PC-9 (cell line): Measurements from ENCODE around the gene NLGN1.

Experiments
- CTCF ChIP-seq: fragments of 200-600 bp; sonication (generic); conservative IDR thresholded peaks from 2 replicates; pipeline ENCODE4 v1.6.1; 2017; ENCODE audit warnings: mixed run types, antibody characterized with exemption, mild to moderate bottlenecking, moderate library complexity
- EZH2 ChIP-seq: fragments of 200-600 bp; sonication (generic); IDR thresholded peaks from 2 replicates; pipeline ENCODE4 v1.8.0; 2017; ENCODE audit warnings: antibody characterized with exemption, low read depth

- no peak for TF ChIP-seq CTCF
- TF ChIP-seq EZH2: no peak
Observed at GRCh38 chr3:174243171-174243570, 845.6 kb downstream of the NLGN1 start.
